HepG2 (cell line): Measurements from ENCODE around the gene PRDX5.

Experiments used
- KAT2B ChIP-seq: fragments of 150-350 bp; IDR thresholded peaks from 2 replicates; pipeline ENCODE4 v1.6.1; 2014; ENCODE audit warnings: low read depth, low read length, borderline replicate concordance
- POLR2A ChIP-seq, 2 experiments: IDR thresholded peaks; 2 replicates each; pipeline ENCODE4 v1.6.1; 2011; ENCODE audit warnings: low read depth in 2 of 2, low read length in 2 of 2, mild to moderate bottlenecking in 1 of 2, moderate library complexity in 1 of 2; ENCODE audit not compliant: insufficient read depth in 1 of 2
- RBAK ChIP-seq: sonication (generic); formaldehyde crosslinking; IDR thresholded peaks from 2 replicates; pipeline ENCODE4 v1.5.1; 2020; ENCODE audit warnings: mild to moderate bottlenecking, missing genetic modification reagents
- SNRNP70 ChIP-seq: fragments of 200-400 bp; formaldehyde crosslinking; IDR thresholded peaks from 2 replicates; pipeline ENCODE4 v1.6.1; 2017; ENCODE audit warnings: mild to moderate bottlenecking, low read depth, low read length, moderate library complexity
- TEAD3 ChIP-seq: optimal IDR thresholded peaks from 2 replicates; pipeline ENCODE3; 2016; ENCODE audit warnings: borderline replicate concordance
- ZNF496 ChIP-seq: sonication (generic); formaldehyde crosslinking; IDR thresholded peaks from 2 replicates; pipeline ENCODE4 v1.8.1; 2023; ENCODE audit warnings: mild to moderate bottlenecking, moderate library complexity, missing genetic modification reagents; ENCODE audit not compliant: insufficient replicate concordance
- ZNF652 ChIP-seq: IDR thresholded peaks from 2 replicates; pipeline ENCODE4 v1.6.1; 2016; ENCODE audit warnings: low read depth, borderline replicate concordance
- ZNF660 ChIP-seq: sonication (generic); formaldehyde crosslinking; IDR thresholded peaks from 2 replicates; pipeline ENCODE4 v1.5.1; 2020; ENCODE audit warnings: mild to moderate bottlenecking, low read depth, missing genetic modification reagents, borderline replicate concordance
- ZNF773 ChIP-seq: sonication (generic); formaldehyde crosslinking; IDR thresholded peaks from 2 replicates; pipeline ENCODE4 v1.4.0; 2020; ENCODE audit warnings: missing genetic modification reagents, borderline replicate concordance
- TF ChIP-seq, protein P1 (sequence below): sonication (generic); formaldehyde crosslinking; IDR thresholded peaks from 2 replicates; pipeline ENCODE4 v1.5.0; 2020; ENCODE audit warnings: mild to moderate bottlenecking, missing genetic modification reagents, moderate library complexity
- TF ChIP-seq, protein P2 (sequence below): sonication (generic); formaldehyde crosslinking; IDR thresholded peaks from 2 replicates; pipeline ENCODE4 v1.4.0; 2020; ENCODE audit warnings: missing genetic modification reagents
- TF ChIP-seq, protein P3 (sequence below): sonication (generic); formaldehyde crosslinking; IDR thresholded peaks from 2 replicates; pipeline ENCODE4 v1.8.1; 2023; ENCODE audit warnings: missing genetic modification reagents, inconsistent platforms, borderline replicate concordance
- TF ChIP-seq, protein P4 (sequence below): sonication (generic); formaldehyde crosslinking; IDR thresholded peaks from 2 replicates; pipeline ENCODE4 v1.8.1; 2022; ENCODE audit warnings: mild to moderate bottlenecking, missing genetic modification reagents
- TF ChIP-seq, protein P5 (sequence below): sonication (generic); formaldehyde crosslinking; IDR thresholded peaks from 2 replicates; pipeline ENCODE4 v1.5.0; 2020; ENCODE audit warnings: mild to moderate bottlenecking, missing genetic modification reagents

DNA sequence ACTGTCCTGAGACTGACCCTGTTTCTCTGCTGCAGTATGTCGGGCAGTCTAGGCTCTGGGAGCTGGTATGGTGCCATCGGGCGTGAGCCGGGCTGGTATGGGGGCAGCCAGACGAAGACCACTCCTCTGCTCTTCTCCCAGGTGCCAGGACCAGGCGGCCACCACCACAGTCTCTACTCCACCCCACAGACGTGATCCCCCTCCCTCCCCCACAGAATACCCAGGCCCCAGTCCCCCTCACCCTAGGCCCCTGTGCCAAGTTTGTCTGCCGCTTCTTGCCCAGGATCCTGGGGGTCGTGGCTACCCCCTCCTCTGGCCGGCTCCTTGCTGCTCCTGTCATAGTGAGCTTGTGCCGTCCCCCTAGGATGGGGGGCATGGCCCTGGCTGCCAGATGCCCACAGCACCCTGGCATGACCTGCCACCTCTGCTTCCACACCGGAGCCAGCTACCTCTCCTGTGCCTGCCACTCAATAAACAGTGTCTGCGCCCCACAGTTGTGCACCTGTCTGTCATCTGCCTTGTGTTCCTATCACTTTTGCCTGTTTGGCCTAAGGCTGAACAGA, 28.8 kb upstream of the PRDX5 start:
- TF ChIP-seq, protein P1, sequence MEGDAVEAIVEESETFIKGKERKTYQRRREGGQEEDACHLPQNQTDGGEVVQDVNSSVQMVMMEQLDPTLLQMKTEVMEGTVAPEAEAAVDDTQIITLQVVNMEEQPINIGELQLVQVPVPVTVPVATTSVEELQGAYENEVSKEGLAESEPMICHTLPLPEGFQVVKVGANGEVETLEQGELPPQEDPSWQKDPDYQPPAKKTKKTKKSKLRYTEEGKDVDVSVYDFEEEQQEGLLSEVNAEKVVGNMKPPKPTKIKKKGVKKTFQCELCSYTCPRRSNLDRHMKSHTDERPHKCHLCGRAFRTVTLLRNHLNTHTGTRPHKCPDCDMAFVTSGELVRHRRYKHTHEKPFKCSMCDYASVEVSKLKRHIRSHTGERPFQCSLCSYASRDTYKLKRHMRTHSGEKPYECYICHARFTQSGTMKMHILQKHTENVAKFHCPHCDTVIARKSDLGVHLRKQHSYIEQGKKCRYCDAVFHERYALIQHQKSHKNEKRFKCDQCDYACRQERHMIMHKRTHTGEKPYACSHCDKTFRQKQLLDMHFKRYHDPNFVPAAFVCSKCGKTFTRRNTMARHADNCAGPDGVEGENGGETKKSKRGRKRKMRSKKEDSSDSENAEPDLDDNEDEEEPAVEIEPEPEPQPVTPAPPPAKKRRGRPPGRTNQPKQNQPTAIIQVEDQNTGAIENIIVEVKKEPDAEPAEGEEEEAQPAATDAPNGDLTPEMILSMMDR (CRISPR knock-in tag), result no peak
- TF ChIP-seq, protein P2, sequence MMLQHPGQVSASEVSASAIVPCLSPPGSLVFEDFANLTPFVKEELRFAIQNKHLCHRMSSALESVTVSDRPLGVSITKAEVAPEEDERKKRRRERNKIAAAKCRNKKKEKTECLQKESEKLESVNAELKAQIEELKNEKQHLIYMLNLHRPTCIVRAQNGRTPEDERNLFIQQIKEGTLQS (CRISPR knock-in tag), result no peak
- TF ChIP-seq ZNF652 (CRISPR knock-in tag) (no peak), TEAD3 (CRISPR knock-in tag) (no peak), ZNF496 (CRISPR knock-in tag) (no peak), POLR2A (IDR thresholded peaks at IDR 0.05; ENCODE audit: insufficient read depth in 1 of 2, low read depth in 2 of 2, low read length in 2 of 2) (no peak), KAT2B (no peak), RBAK (no peak), ZNF773 (CRISPR knock-in tag) (no peak), ZNF660 (CRISPR knock-in tag) (no peak), SNRNP70 (no peak)
- TF ChIP-seq, protein P3, sequence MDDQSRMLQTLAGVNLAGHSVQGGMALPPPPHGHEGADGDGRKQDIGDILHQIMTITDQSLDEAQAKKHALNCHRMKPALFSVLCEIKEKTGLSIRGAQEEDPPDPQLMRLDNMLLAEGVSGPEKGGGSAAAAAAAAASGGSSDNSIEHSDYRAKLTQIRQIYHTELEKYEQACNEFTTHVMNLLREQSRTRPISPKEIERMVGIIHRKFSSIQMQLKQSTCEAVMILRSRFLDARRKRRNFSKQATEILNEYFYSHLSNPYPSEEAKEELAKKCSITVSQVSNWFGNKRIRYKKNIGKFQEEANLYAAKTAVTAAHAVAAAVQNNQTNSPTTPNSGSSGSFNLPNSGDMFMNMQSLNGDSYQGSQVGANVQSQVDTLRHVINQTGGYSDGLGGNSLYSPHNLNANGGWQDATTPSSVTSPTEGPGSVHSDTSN (CRISPR knock-in tag), result no peak
- TF ChIP-seq, protein P4, sequence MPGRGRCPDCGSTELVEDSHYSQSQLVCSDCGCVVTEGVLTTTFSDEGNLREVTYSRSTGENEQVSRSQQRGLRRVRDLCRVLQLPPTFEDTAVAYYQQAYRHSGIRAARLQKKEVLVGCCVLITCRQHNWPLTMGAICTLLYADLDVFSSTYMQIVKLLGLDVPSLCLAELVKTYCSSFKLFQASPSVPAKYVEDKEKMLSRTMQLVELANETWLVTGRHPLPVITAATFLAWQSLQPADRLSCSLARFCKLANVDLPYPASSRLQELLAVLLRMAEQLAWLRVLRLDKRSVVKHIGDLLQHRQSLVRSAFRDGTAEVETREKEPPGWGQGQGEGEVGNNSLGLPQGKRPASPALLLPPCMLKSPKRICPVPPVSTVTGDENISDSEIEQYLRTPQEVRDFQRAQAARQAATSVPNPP (CRISPR knock-in tag), result no peak
- TF ChIP-seq, protein P5, sequence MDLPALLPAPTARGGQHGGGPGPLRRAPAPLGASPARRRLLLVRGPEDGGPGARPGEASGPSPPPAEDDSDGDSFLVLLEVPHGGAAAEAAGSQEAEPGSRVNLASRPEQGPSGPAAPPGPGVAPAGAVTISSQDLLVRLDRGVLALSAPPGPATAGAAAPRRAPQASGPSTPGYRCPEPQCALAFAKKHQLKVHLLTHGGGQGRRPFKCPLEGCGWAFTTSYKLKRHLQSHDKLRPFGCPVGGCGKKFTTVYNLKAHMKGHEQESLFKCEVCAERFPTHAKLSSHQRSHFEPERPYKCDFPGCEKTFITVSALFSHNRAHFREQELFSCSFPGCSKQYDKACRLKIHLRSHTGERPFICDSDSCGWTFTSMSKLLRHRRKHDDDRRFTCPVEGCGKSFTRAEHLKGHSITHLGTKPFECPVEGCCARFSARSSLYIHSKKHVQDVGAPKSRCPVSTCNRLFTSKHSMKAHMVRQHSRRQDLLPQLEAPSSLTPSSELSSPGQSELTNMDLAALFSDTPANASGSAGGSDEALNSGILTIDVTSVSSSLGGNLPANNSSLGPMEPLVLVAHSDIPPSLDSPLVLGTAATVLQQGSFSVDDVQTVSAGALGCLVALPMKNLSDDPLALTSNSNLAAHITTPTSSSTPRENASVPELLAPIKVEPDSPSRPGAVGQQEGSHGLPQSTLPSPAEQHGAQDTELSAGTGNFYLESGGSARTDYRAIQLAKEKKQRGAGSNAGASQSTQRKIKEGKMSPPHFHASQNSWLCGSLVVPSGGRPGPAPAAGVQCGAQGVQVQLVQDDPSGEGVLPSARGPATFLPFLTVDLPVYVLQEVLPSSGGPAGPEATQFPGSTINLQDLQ (CRISPR knock-in tag), result no peak
